Body of pancreas (tissue), 4 donors: ENCODE data around the gene PPP1R9A.

Experiments used
- POLR2A ChIP-seq, 3 donors: fragments of 450-650 bp; IDR thresholded peaks; one replicate each; pipeline ENCODE4 v1.6.1; 2016; ENCODE audit warnings: antibody characterized with exemption in 3 of 3, mild to moderate bottlenecking in 2 of 3
- TF ChIP-seq, protein P1 (sequence below), 7 experiments: fragments of 450-650 bp in 4 of 7; fragments of 200-600 bp in 3 of 7; sonication (generic) in 3 of 7; IDR thresholded peaks; one replicate each; pipeline ENCODE4 v1.5.1; 2016 to 2019; ENCODE audit warnings: antibody characterized with exemption in 7 of 7

GRCh38 chr7:95062901-95063300 lies 155.5 kb downstream of the PPP1R9A start:
- TF ChIP-seq POLR2A (IDR thresholded peaks at IDR 0.05): no peak
- TF ChIP-seq, protein P1, sequence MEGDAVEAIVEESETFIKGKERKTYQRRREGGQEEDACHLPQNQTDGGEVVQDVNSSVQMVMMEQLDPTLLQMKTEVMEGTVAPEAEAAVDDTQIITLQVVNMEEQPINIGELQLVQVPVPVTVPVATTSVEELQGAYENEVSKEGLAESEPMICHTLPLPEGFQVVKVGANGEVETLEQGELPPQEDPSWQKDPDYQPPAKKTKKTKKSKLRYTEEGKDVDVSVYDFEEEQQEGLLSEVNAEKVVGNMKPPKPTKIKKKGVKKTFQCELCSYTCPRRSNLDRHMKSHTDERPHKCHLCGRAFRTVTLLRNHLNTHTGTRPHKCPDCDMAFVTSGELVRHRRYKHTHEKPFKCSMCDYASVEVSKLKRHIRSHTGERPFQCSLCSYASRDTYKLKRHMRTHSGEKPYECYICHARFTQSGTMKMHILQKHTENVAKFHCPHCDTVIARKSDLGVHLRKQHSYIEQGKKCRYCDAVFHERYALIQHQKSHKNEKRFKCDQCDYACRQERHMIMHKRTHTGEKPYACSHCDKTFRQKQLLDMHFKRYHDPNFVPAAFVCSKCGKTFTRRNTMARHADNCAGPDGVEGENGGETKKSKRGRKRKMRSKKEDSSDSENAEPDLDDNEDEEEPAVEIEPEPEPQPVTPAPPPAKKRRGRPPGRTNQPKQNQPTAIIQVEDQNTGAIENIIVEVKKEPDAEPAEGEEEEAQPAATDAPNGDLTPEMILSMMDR (IDR thresholded peaks at IDR 0.05): no peak
